Skeletal muscle satellite cell (primary cell): Measurements from ENCODE around the gene CHMP1A.
A peak's percentile ranks its signal among the peaks of the same experiment; 100 is the strongest.

Experiments
- H3K27me3 ChIP-seq: 2 replicates; pipeline ENCODE4 v1.7.0; 2013; ENCODE audit warnings: low read length; ENCODE audit not compliant: control insufficient read depth, insufficient read depth
- H3K36me3 ChIP-seq: 2 replicates; pipeline ENCODE4 v1.7.0; 2013; ENCODE audit warnings: mild to moderate bottlenecking, control low read depth, low read length; ENCODE audit not compliant: insufficient read depth
- H3K4me1 ChIP-seq: 2 replicates; pipeline ENCODE4 v1.7.0; 2013; ENCODE audit warnings: low read length; ENCODE audit not compliant: control insufficient read depth, insufficient read depth
- H3K4me2 ChIP-seq: 2 replicates; pipeline ENCODE4 v1.7.0; 2013; ENCODE audit warnings: mild to moderate bottlenecking, low read length
- H3K4me3 ChIP-seq: 2 replicates; pipeline ENCODE4 v1.7.0; 2013; ENCODE audit warnings: low read length
- H3K9ac ChIP-seq: 2 replicates; pipeline ENCODE4 v1.7.0; 2013; ENCODE audit warnings: mild to moderate bottlenecking, low read depth, low read length, moderate library complexity
- H3K9me3 ChIP-seq: replicated peaks from 2 replicates; pipeline ENCODE4 v1.7.0; 2013; ENCODE audit warnings: mild to moderate bottlenecking, control low read depth, low read length

Gene CHMP1A

DNA sequence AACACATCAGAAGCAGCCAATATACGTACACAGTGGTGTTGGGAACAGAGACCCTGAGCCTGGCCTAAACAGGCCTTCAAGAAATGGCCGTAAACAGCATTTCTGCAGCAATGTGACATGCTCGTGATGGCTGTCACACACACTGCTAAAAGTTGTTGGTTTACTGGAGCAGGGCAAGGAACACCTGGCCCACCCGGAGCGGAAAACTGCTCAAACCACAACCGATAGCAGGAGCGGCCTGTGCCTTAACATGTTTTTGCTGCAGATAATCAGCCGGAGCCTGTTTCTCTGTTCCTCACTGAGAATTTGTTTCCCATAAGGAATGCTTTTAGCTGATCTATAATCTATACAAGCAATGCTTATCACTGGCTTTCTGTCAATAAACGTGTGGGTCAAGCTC lies 50.1 kb downstream of the CHMP1A start:
- peaks cover 19% of the 10 kb centered on the region for H3K4me1 ChIP-seq
- H3K36me3 ChIP-seq = no peaks in the 10 kb centered on the region
- no peaks in the 10 kb centered on the region for H3K27me3 ChIP-seq
- no peak overlapping the region for H3K9ac ChIP-seq
- H3K4me3 ChIP-seq = no peak overlapping the region
- H3K9me3 ChIP-seq = no peaks in the 10 kb centered on the region
- H3K4me2 ChIP-seq = no peak overlapping the region

- no peaks in the 10 kb centered on the region for H3K27me3 ChIP-seq
- H3K4me3 ChIP-seq = no peak overlapping the region
- H3K4me2 ChIP-seq = no peak overlapping the region
- no peak overlapping the region for H3K9ac ChIP-seq
- no peaks in the 10 kb centered on the region for H3K36me3 ChIP-seq
- H3K9me3 ChIP-seq = no peaks in the 10 kb centered on the region
- H3K4me1 ChIP-seq = peaks cover 30% of the 10 kb centered on the region
Measured at GRCh38 chr16:89606006-89606405, 51.5 kb downstream of the CHMP1A start.

DNA sequence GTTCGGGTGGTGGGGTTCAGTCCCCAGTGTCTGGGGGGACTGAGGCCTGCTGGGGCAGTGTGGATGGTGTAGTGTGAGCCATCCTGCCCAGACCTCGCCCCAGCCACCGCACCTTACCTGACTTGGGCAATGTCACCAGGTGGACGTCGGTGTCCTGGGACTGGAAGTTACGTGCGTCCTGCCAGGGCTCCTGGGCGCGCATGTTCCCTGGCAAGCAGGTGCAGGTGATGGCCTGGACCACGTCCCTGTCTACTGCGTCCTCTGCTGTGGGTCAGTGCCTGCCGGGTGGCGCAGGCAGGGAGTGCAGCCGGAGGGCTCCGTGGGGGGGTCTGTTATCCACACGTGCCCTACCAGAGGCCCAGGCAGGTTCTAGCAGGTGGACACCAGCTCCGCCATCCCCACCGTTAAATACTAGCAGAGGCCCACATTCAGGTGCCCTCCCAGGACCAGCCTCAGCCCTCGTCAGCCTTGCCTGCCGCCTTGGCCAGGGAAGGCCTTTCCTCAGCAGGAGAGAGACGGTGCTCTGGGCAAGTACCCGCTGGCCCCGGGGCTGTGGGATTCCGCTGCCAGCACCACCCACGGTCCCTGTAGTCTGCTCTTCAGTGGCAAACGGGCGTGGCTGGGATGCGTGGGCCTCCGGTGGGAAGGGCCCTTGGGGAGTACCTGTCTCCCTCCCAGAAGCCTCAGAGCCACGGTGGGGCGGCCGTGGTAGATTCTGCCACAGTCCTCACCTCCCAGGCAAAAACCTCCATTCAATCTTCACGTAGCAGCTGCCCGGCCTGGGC lies 52.1 kb downstream of the CHMP1A start:
- Histone ChIP-seq H3K9ac (no peak overlapping the region), H3K9me3 (no peaks in the 10 kb centered on the region), H3K36me3 (no peaks in the 10 kb centered on the region), H3K4me3 (no peak overlapping the region), H3K4me1 (peaks cover 36% of the 10 kb centered on the region), H3K27me3 (no peaks in the 10 kb centered on the region), H3K4me2 (no peak overlapping the region)

DNA sequence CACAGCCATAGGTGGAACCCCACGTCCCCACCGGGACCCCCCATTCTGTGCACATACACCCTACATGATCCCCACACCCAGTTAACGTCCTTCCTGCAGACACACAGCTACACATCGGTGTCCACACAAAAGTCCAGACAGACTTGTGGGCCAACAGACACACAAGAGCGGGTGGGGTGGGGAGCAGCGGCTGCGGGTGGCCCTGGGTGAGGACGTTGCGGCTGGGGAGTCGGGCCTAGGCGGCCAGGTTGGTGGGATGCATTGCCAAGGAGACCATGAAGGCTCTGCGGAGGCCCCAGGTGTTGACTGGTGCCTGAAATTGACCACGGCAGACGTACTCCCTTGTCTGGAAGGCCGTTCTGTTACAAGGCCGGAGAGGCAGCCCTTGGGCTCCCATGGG lies 52.7 kb downstream of the CHMP1A start:
- Histone ChIP-seq H3K4me3 (no peak overlapping the region), H3K4me2 (no peak overlapping the region), H3K27me3 (no peaks in the 10 kb centered on the region), H3K36me3 (no peaks in the 10 kb centered on the region), H3K4me1 (peaks cover 36% of the 10 kb centered on the region), H3K9ac (no peak overlapping the region), H3K9me3 (no peaks in the 10 kb centered on the region)

GRCh38 chr16:89602952-89603590 lies 54.4 kb downstream of the CHMP1A start:
- peaks cover 32% of the 10 kb centered on the region for H3K4me1 ChIP-seq
- H3K4me2 ChIP-seq = peak overlapping the region; percentile 68
- H3K36me3 ChIP-seq = no peaks in the 10 kb centered on the region
- H3K27me3 ChIP-seq = no peaks in the 10 kb centered on the region
- H3K9ac ChIP-seq = no peak overlapping the region
- H3K9me3 ChIP-seq = no peaks in the 10 kb centered on the region
- peak overlapping the region; percentile 19 for H3K4me3 ChIP-seq

DNA sequence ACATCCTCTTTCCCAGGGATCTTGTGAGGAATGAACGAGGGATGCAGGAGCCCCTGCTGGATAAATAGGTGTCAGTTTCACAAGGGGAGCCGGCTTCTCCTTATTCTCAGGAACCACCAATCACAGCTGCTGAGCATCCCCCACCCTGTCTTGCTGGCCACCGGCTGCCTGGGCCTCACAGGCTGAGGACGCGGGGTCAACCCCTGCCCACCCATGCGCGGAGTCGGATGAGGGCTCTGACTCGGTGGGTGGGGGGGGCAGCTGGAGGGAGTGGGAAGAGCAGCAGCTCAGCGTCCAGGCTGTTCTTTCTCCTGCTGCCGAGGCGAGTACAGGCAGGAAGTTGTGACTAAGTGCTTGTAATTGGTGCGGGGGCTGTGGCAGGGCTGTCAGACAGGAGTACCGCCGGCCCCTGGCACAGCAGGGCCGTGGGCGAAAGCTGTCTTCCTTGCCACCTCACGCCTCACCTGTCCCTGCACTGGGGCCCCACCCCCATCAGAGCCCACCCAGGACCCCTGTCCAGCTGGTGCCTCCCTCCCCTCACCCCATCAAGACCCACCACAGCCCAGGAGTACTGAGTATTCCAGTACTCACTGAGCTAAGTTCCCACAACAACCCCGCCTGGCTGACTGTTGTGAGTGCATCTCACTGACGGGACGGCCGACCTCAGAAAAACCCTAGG lies 55.1 kb downstream of the CHMP1A start:
- H3K4me1 ChIP-seq = peaks cover 32% of the 10 kb centered on the region
- peak overlapping the region; percentile 63 for H3K9ac ChIP-seq
- H3K27me3 ChIP-seq = no peaks in the 10 kb centered on the region
- no peaks in the 10 kb centered on the region for H3K36me3 ChIP-seq
- H3K9me3 ChIP-seq = no peaks in the 10 kb centered on the region
- H3K4me2 ChIP-seq = peak overlapping the region; percentile 68
- H3K4me3 ChIP-seq = peak overlapping the region; percentile 19

- H3K36me3 ChIP-seq = no peaks in the 10 kb centered on the region
- peaks cover 32% of the 10 kb centered on the region for H3K4me1 ChIP-seq
- H3K4me3 ChIP-seq = no peak overlapping the region
- peak overlapping the region; percentile 68 for H3K4me2 ChIP-seq
- H3K9me3 ChIP-seq = no peaks in the 10 kb centered on the region
- no peaks in the 10 kb centered on the region for H3K27me3 ChIP-seq
- peak overlapping the region; percentile 63 for H3K9ac ChIP-seq
Measured at GRCh38 chr16:89601906-89602272, 55.6 kb downstream of the CHMP1A start.

- H3K4me3 ChIP-seq = no peak overlapping the region
- no peaks in the 10 kb centered on the region for H3K27me3 ChIP-seq
- no peak overlapping the region for H3K4me2 ChIP-seq
- H3K4me1 ChIP-seq = peaks cover 32% of the 10 kb centered on the region
- H3K36me3 ChIP-seq = peaks cover 4% of the 10 kb centered on the region
- no peak overlapping the region for H3K9ac ChIP-seq
- no peaks in the 10 kb centered on the region for H3K9me3 ChIP-seq
Measured at GRCh38 chr16:89600956-89601355, 56.6 kb downstream of the CHMP1A start.

DNA sequence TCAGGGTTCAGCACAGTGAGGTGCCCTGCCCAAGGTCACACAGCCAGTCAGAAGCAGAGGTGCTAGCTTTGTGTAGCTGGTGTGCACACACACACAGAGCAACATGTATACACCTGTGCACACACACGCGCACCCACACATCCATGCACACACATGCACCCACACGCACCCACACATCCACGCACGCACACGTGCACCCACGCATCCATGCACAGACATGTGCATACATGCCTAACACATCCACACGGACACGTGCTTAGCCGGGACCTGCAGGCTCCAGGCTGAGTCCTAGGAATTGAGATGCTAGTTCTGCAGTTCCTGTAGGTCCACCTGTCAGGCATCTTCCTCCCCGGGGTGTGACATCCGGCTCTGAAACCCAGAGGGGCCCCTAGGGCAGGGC lies 57.1 kb downstream of the CHMP1A start:
- Histone ChIP-seq H3K4me3 (no peak overlapping the region), H3K4me2 (no peak overlapping the region), H3K9ac (no peak overlapping the region), H3K4me1 (peaks cover 32% of the 10 kb centered on the region), H3K27me3 (no peaks in the 10 kb centered on the region), H3K9me3 (no peaks in the 10 kb centered on the region), H3K36me3 (peaks cover 9% of the 10 kb centered on the region)

DNA sequence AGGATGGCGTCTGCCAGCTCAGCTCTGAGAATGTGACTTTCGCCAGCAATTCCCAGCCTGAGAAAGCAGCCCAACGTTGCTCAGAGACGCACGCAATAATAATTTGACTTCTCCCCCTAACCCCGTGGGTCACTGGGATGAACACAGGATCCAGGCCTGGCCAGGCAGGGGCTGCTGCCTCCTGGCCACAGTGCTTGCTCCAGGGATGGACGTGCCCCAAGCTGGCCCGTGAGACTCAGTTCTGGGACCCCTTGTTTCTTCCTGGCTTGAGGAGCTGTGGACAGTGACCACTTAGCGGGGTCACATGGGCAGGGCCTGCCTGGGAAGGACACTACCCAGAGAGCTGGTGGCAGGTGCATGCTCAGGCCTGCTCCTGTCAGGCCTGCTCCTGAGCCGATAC lies 57.6 kb downstream of the CHMP1A start:
- no peak overlapping the region for H3K9ac ChIP-seq
- H3K9me3 ChIP-seq = no peaks in the 10 kb centered on the region
- no peak overlapping the region for H3K4me3 ChIP-seq
- no peaks in the 10 kb centered on the region for H3K27me3 ChIP-seq
- peaks cover 32% of the 10 kb centered on the region for H3K4me1 ChIP-seq
- peaks cover 14% of the 10 kb centered on the region for H3K36me3 ChIP-seq
- H3K4me2 ChIP-seq = no peak overlapping the region

DNA sequence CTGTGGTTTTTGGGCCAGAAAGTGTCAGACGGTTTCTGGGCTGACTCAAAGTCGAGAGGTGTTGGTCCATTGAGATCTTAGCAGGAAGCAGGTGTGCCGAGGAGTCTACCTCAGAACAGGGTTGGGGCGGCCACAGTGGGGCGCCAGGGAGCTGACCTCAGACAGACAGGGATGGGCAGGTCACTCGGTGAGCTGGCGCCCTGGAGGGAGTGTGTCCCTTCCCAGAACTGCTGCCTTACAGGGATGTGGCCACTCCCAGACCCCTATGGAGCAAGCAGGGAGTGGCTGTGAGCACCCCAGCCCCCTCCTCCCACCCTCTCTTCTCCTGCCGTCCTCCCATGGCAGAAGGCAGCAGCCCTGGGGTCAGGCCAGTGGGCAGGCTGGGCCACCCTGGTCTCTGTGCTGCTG lies 58.1 kb downstream of the CHMP1A start:
- Histone ChIP-seq H3K4me3 (no peak overlapping the region), H3K4me2 (no peak overlapping the region), H3K36me3 (peaks cover 14% of the 10 kb centered on the region), H3K4me1 (peaks cover 32% of the 10 kb centered on the region), H3K27me3 (no peaks in the 10 kb centered on the region), H3K9ac (no peak overlapping the region), H3K9me3 (no peaks in the 10 kb centered on the region)
